GM18511 (cell line): Measurements from ENCODE around the gene C16orf92.
"Not testable (repeated sequence)": the region's sequence is repeated elsewhere in the genome, so short reads cannot be mapped to it uniquely, and the experiment has no call there.

Experiments
- ATAC-seq: cut with Tn5 transposase; IDR thresholded peaks from one replicate; pipeline ENCODE4 v1.9.1; 2021; ENCODE audit warnings: mild to moderate bottlenecking, moderate library complexity; ENCODE audit not compliant: unreplicated experiment

C16orf92 gene

GRCh38 chr16:30003670-30004423, 19.2 kb upstream of the C16orf92 start:
- no peak for ATAC-seq

GRCh38 chr16:30004424-30004776, 18.6 kb upstream of the C16orf92 start:
- no peak for ATAC-seq

GRCh38 chr16:30004811-30005242, 18.2 kb upstream of the C16orf92 start:
- ATAC-seq, result no peak

GRCh38 chr16:30005341-30006094, 17.5 kb upstream of the C16orf92 start:
- ATAC-seq, result no peak

GRCh38 chr16:30006095-30006473, 16.9 kb upstream of the C16orf92 start:
- no peak for ATAC-seq

GRCh38 chr16:30006659-30007377, 16.2 kb upstream of the C16orf92 start:
- ATAC-seq, result no peak

- no peak for ATAC-seq
These were observed 15.6 kb upstream of the C16orf92 start for GRCh38 chr16:30007378-30007895.

GRCh38 chr16:30009085-30009862, 13.7 kb upstream of the C16orf92 start:
- ATAC-seq, result no peak

GRCh38 chr16:30009990-30010843, 12.8 kb upstream of the C16orf92 start:
- no peak for ATAC-seq

GRCh38 chr16:30010844-30011713, 11.9 kb upstream of the C16orf92 start, which contains the start of gene DOC2A:
TSS of gene DOC2A (minus strand) at chr16:30011027. CDS start at chr16:30010222, 805 bp downstream.
- no peak for ATAC-seq

GRCh38 chr16:30011714-30012504, 11.1 kb upstream of the C16orf92 start:
- no peak for ATAC-seq

GRCh38 chr16:30012598-30012997, 10.4 kb upstream of the C16orf92 start:
- not testable (repeated sequence) for ATAC-seq

GRCh38 chr16:30015450-30015849, 7.5 kb upstream of the C16orf92 start:
- not testable (repeated sequence) for ATAC-seq

- ATAC-seq, result no peak
These were observed 6.3 kb upstream of the C16orf92 start for GRCh38 chr16:30016555-30017276.

- no peak for ATAC-seq
These were observed 5.7 kb upstream of the C16orf92 start for GRCh38 chr16:30017277-30017656.

- ATAC-seq, result not testable (repeated sequence)
These were observed 5.1 kb upstream of the C16orf92 start for GRCh38 chr16:30017937-30018336.

- ATAC-seq, result no peak
These were observed 4.3 kb upstream of the C16orf92 start for GRCh38 chr16:30018731-30019158.
